ENCODE measurements around the gene HTT. TPM values are rescaled to one million over a fixed set of nuclear protein-coding genes. Genes with fewer than 3 reads are reported as not detected.
A peak's percentile ranks its signal among the peaks of the same experiment; 100 is the strongest.

The HTT gene
- total and polyA plus RNA-seq, 2 of the 13 experiments (the other 11 are each of a cell fraction or from before 2014, with no cell fraction given), result 17.5 to 19.5 TPM

- TF ChIP-seq ZGPAT (CRISPR knock-in tag; IDR thresholded peaks at IDR 0.05) (peak; percentile 62; the same call in 1 of the 2 replicates), ZBTB42 (CRISPR knock-in tag; IDR thresholded peaks at IDR 0.05) (no peak), ZSCAN29 (CRISPR knock-in tag; conservative IDR thresholded peaks at IDR 0.05) (no peak), KLF12 (CRISPR knock-in tag; IDR thresholded peaks at IDR 0.05; ENCODE audit: borderline replicate concordance) (no peak), PHF5A (CRISPR knock-in tag; IDR thresholded peaks at IDR 0.05; ENCODE audit: low read depth, unreplicated experiment) (peak; percentile 63), ZFP90 (CRISPR knock-in tag; IDR thresholded peaks at IDR 0.05; ENCODE audit: borderline replicate concordance) (no peak), KMT2B (CRISPR knock-in tag; IDR thresholded peaks at IDR 0.05) (0 out of 2 replicates have a peak, but pooled peaks have one; percentile 38), DNMT3B (CRISPR knock-in tag; conservative IDR thresholded peaks at IDR 0.05) (no peak), WIZ (CRISPR knock-in tag; IDR thresholded peaks at IDR 0.05) (no peak), NFIC (IDR thresholded peaks at IDR 0.05; ENCODE audit: low read length) (no peak), ZNF703 (CRISPR knock-in tag; IDR thresholded peaks at IDR 0.05; ENCODE audit: borderline replicate concordance) (no peak), CEBPZ (IDR thresholded peaks at IDR 0.05; ENCODE audit: low read length) (no peak), KLF13 (CRISPR knock-in tag; IDR thresholded peaks at IDR 0.05) (no peak), ZNF441 (CRISPR knock-in tag; IDR thresholded peaks at IDR 0.05; ENCODE audit: borderline replicate concordance) (no peak)
- TF ChIP-seq, protein P1, sequence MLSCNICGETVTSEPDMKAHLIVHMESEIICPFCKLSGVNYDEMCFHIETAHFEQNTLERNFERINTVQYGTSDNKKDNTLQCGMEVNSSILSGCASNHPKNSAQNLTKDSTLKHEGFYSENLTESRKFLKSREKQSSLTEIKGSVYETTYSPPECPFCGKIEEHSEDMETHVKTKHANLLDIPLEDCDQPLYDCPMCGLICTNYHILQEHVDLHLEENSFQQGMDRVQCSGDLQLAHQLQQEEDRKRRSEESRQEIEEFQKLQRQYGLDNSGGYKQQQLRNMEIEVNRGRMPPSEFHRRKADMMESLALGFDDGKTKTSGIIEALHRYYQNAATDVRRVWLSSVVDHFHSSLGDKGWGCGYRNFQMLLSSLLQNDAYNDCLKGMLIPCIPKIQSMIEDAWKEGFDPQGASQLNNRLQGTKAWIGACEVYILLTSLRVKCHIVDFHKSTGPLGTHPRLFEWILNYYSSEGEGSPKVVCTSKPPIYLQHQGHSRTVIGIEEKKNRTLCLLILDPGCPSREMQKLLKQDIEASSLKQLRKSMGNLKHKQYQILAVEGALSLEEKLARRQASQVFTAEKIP (CRISPR knock-in tag; IDR thresholded peaks at IDR 0.05; ENCODE audit: borderline replicate concordance), result no peak
- TF ChIP-seq, protein P2, sequence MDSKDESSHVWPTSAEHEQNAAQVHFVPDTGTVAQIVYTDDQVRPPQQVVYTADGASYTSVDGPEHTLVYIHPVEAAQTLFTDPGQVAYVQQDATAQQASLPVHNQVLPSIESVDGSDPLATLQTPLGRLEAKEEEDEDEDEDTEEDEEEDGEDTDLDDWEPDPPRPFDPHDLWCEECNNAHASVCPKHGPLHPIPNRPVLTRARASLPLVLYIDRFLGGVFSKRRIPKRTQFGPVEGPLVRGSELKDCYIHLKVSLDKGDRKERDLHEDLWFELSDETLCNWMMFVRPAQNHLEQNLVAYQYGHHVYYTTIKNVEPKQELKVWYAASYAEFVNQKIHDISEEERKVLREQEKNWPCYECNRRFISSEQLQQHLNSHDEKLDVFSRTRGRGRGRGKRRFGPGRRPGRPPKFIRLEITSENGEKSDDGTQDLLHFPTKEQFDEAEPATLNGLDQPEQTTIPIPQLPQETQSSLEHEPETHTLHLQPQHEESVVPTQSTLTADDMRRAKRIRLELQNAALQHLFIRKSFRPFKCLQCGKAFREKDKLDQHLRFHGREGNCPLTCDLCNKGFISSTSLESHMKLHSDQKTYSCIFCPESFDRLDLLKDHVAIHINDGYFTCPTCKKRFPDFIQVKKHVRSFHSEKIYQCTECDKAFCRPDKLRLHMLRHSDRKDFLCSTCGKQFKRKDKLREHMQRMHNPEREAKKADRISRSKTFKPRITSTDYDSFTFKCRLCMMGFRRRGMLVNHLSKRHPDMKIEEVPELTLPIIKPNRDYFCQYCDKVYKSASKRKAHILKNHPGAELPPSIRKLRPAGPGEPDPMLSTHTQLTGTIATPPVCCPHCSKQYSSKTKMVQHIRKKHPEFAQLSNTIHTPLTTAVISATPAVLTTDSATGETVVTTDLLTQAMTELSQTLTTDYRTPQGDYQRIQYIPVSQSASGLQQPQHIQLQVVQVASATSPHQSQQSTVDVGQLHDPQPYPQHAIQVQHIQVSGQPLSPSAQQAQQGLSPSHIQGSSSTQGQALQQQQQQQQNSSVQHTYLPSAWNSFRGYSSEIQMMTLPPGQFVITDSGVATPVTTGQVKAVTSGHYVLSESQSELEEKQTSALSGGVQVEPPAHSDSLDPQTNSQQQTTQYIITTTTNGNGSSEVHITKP (CRISPR knock-in tag; IDR thresholded peaks at IDR 0.05; ENCODE audit: low read depth), result no peak; the same call in 1 of the 2 replicates
- TF ChIP-seq, protein P3, sequence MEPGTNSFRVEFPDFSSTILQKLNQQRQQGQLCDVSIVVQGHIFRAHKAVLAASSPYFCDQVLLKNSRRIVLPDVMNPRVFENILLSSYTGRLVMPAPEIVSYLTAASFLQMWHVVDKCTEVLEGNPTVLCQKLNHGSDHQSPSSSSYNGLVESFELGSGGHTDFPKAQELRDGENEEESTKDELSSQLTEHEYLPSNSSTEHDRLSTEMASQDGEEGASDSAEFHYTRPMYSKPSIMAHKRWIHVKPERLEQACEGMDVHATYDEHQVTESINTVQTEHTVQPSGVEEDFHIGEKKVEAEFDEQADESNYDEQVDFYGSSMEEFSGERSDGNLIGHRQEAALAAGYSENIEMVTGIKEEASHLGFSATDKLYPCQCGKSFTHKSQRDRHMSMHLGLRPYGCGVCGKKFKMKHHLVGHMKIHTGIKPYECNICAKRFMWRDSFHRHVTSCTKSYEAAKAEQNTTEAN (CRISPR knock-in tag; conservative IDR thresholded peaks at IDR 0.05), result no peak
Measured at GRCh38 chr4:3292571-3293400, 218.3 kb downstream of the HTT start, which contains the start of gene RGS12 (continued).

Measured in HepG2 (cell line).